Activated T-cell treated with anti-CD3 and anti-CD28 coated beads for 1 hour (primary cell): ENCODE measurements around the gene TEAD3.

Source experiments
- DNase-seq: peaks from one replicate; pipeline ENCODE4 v3.0.0-alpha.2; 2020; ENCODE audit warnings: low read depth

Gene TEAD3

DNA sequence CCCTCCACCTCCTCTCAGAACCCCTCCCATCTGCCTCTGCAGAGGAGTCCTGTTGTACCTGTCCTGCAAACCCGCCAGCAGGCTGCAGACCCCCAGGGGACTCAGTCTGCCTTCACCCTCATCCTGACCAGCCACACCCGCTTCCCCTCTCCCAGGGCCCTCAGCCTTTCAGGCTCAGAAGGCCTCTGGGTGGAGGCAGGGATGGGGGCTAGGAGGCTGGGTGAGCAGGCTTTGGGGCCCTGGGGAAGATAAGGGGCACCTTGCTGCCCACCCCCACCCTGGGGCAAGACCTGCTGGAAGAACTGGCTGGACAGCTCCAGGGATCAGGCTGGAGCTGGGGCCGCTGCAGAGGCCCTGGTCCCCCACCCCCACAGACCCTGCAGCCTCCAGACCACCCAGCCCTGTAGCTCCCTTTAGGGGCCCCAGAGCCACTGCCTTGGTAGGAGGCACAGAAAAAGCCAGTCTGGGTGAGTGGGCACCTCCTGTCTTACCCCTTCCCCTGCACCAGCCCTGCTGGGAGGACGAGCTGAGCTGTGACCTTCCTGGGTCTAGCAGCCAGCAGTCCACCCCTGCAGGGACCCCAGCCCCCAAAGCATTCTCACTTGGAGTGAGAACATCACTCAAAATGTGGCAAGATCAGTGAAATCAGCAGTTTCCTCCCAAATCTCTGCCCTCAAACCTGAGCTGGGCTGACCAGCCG, 5.2 kb downstream of the TEAD3 start:
- DNase-seq: no peak

DNA sequence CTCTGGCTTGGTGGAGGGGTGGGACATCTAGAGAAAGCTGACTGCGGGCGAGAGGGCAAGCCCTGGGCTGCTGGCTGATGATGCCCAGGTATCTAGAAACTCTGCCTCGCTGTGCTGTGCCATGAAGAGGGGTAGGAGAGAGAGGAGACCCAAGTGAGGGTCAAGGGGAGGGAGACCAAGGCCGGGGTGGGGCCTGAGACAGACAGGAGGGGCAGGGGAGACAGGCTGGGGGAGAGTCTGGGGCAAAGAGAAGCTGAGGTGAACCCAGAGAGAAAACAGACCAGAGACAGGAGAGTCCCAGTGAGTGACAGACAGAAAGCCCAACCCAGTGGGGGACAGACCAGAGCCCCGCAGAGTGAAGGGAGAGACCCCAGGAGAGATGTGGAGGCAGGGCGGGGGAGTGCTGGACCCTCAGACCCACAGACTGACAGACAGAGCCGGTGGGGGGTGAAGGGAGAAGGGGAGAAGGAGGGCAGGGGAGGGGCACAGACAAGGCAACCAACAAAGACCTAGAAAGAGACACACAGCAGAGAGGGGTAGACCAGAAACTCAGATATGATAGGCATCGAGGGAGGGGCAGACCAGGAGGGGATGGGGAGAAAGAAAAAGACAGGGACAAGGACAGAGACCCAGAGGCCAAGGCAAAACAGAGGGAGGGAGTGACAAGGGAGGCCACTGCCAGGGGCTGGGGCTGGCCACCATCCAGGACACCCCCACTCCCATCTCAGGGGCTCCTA, 5.9 kb downstream of the TEAD3 start:
- no peak for DNase-seq

DNA sequence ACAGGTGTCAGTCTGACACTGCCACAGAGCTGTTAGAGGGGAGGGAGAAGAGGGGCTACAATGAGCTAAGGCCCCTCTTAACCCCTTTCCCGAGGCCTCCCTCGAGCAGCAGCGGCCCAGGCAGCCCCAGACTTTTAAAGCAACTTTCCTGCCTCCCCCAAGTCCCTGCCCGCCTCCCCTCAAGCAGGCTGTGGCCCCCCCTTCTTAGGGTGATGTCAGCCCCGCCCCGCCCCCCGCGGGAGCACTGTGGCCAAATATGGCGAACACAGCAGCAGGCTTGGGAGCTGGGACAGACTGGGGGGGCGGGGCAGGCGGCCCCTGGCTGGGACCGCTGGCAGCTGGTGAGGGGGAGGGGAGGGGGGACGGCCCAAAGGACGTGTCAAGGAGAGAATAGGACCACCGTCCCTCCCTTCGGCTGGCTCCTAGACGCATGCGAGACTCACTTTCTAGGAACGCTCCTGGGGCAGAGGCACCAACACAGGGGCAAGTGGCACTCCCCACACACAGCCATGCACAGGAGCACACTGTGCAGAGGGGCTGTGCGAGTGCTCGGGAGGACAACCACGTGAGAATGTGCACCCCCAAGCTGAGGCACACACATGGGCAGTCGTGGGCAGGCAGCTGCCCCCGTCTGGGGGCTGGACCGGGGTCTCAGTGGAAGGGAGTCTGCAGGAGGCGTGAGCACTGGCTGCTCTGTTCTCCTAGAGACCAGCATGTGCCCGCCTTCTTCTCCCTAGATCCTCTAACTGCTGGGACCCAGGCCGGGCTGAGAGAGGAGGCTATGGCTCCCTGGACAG, 6.7 kb downstream of the TEAD3 start:
- DNase-seq: no peak

DNA sequence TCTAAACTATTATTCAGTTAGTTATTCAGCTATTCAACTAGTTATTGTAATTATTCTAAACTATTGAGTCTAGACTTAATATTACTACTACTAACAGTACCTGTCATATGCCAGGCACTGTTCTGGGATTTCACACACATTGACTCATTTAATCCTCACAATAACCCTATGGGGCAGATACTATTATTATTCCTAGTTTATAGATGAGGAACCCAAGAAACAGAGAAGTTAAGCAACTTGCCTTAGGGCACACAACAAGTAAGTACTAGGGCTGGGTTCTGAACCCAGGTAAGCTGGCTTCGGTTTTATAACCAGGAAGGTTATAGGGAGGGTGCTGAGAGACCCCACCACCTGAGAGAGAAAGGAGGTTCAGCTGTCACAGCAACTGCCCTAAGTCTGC, 7.8 kb downstream of the TEAD3 start:
- no peak for DNase-seq

DNA sequence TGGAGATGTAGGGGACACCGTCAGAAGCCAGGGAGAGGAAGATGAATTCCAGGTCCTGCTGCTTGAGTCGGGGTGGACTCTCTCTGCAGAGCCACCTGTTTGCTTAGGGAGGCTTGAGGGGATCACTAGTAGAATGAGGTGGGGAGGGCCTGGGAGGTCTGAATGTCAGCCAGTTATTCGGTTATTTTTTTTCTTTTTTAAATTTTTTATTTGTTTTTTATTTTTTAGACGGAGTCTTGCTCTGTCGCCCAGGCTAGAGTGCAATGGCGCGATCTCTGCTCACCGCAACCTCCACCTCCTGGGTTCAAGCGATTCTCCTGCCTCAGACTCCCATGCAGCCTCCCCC, 8.4 kb downstream of the TEAD3 start:
- no peak for DNase-seq

DNA sequence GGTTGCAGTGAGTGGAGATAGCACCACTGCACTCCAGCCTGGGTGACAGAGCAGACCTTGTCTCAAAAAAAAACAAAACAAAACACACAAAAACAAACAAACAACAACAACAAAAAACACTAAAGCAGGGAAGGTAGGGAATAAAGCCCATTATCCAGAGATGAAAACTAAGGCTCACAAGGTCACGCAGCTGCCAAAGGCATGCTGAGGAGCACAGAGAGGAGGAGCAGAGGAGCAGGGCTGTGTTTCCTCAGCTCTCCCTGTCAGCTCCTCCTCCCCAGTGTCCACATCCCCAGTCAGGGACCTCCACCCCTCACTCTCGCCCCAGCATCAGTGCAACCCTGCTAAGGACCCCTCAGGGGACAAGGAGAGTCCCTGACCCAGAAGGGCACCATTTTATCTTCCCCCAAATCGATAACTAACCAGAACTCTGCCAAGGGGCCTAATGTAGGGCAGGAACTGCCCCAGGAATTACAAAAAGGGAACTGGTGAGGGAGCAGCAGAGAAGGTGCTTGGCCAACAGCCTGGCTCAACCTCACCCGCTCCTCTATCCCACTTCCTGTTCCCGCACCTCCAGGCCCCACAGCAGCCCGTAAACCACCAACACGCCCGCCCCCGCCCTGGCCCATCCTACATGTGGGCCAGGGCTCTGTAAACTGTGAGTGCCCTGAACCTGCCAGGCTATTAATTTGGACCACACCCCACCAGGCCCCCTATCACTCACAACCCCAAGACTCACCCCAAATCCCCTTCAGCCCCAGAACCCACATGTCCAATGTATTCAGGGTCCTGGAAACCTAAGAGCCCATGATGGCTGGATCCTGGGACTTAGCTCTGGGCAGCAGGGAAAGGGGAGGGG, 9.0 kb downstream of the TEAD3 start:
- no peak for DNase-seq

DNA sequence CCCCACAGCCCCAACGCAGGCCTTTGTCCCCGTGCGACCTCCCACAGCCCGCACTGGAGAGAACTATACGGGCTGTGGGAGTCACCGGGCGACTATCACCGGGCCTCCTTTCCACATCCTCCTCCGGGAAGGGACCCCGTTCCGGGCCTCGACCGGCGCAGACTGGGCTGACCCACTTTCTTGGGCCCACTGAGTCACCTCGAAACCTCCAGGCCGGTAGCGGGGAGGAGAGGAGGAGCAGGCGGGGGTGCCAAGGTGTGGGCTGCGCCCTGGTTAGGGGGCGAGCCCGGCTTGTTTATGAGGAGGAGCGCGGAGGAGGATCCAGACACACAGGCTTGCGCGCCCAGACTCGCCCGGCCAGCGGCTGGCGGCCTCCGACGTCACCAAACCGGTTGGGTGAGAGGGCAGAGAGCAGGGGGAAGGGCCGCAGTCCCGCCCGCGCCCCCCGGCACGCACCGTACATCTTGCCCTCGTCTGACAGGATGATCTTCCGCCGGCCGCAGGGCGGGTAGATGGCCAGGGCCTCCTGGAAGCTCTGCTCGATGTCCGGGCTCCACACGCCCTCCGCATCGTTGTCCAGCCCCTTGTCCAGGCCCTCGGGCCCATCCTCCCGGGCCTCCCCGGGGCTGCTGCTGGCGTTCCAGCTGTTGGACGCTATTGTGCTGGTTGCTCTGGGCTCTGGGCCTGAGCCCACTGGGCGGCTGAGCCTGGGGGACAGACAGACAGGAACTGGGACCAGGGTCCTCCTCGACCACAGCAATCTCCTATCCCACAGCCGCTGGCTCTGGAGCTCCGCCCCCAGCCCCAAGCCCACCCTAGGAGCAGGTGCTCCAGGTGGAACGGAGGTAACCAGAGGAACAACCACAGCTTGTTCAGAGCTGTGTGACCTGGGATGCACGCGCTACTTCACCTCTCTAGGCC, 10.6 kb downstream of the TEAD3 start:
- DNase-seq: no peak

DNA sequence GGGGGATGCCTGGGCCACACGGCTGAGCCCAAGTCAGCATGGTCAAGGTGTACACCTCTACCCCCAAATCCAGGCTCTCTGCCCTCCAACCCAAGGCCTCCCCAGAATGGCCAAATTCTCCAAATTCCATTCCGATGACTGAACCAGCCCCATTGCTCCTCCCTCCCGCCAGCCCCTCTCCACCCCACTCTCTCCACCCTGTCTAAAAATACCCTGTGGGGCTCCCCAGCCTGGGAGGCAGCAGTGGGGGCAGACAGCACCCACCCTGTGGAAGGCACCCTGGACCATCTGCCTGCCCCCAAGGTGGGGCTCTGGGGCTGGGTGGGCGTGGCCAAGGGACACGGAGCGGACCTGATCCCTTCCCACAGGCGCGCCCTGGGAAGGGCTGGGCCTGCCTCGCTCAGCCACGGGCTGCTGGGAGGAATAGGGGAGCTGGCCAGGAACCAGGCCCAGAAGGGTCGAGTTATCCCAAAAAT, 11.4 kb downstream of the TEAD3 start:
- no peak for DNase-seq

DNA sequence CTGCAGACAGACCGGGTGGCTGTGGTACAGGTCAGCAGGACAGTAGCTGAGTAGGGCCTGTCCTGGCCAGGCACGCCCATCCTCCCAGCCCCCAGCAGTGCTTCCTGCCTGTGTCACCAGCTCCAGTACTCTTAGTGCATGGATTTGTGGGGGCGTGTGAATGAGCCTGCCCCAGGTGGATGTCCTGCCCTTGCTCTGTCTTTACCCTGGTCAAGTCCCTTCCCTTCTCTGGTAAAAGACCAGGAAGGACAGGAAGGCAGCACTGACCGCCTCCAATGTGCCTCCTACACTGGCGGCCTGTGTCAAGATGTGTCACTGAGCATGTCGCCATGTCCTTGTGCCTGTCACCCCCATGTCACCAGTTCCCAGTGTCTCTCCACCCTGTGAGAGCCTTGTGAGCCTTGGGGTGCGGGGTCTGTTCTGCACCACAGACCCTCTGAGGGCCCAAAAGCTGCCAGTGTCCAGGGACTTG, 11.9 kb downstream of the TEAD3 start:
- DNase-seq: no peak

DNA sequence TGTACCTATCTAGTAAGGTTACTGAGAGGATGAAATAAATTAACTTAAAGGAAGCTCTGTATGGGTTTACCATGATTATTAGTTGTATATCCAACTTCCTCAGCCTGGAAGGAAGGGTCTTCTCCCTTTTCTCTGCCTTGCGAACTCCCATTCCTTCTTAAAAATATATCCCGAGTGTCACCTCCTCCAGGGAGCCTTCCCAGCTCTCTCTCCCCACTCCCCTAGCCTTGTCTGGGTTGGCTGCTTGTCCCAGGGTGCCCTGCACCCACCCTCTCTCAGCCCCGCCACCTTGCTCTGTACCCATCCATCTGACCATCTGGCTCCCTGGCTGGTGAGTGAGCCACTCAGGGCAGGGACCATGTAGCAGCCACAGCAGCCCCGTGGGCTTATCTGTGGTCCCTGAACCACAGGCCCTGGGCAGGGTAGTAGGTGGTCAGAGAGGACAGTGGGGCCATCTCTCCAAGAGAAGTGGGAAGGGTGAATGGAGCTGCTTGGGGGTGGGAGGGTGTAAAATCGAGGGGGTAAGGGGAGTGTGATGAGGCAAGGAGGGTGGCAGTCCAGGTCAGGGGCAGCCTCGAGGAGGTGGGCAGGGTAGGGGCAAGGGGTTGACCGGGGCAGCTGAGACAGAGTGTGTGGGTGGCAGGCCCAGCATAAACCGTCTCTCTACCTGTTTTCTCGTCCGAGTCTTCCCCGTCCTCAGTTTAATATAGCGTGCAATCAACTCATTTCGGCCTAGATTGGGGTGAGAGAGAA, 12.8 kb downstream of the TEAD3 start:
- no peak for DNase-seq

DNA sequence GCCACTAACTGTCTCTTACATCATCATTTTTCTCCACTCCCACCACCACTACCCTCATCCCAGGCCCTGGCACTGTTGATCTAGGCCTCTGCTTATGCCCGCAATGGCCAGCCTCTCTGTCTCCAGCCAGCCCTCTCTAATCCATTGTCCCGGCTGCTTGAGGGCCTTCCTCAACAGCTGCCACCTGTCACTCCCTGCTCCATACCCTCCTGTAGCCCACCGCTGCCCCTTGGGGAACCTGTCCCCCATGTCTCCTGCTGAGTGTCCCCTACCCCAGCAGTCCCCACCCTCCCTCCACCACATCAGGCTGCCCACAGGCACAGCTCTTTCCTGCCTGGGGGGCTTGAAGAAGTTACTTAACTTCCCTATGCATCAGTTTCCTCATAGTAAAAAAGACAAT, 13.4 kb downstream of the TEAD3 start:
- DNase-seq: no peak

DNA sequence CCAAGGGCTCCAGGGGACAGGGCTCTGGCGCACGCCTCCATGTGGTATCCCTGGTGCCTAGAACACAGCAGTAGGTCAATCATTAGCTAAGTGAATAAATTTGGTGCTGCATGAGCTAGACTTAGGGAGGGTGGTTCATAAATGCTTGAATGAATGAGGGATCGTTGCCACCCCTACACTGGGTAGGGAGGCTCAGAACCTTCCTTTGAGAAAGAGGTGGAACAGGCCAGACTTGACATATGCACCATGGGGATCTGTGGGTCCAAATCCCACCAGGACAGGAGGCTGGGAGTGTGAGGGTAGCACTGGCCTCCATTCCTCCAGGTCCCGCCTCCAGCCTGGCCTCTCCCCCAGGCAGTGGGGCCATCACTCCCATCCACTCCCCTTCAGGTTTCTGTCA, 13.8 kb downstream of the TEAD3 start:
- no peak for DNase-seq

DNA sequence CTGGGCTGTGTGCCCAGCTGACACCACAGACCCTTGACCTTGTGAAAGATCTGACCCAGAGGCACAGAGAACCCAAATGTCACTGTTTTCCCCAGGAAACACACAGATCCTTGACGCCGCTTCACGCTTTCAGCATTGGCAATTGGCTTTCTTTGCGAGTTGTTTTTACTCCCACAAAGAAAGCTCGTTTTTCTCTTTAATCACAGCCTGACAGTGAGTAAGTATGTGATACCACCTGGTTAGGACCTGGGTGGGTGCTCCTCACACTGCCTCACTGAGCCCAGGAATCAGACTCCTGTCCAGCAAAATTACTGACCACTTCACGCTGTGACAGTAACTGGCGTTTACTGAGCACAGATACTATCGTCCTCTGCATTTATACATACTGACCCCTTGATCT, 15.7 kb downstream of the TEAD3 start:
- no peak for DNase-seq

DNA sequence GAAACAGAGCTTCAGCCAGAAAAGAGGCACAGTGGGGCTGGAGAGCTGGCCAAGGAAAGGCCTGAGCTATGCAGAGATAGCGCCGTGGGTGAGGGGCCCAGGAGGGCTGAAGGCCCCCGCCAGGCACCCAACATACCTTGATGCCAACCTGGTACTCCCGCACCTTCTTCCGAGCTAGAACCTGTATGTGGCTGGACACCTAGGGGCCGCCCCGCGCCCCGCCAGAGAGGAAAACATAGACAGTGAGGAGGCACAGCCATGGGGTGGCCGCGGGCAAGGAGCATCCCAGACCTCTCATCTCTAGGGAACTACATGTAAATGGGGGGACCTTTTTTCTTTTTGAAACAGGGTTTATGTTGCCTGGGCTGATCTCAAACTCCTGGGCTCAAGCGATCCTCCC, 16.7 kb downstream of the TEAD3 start:
- no peak for DNase-seq

DNA sequence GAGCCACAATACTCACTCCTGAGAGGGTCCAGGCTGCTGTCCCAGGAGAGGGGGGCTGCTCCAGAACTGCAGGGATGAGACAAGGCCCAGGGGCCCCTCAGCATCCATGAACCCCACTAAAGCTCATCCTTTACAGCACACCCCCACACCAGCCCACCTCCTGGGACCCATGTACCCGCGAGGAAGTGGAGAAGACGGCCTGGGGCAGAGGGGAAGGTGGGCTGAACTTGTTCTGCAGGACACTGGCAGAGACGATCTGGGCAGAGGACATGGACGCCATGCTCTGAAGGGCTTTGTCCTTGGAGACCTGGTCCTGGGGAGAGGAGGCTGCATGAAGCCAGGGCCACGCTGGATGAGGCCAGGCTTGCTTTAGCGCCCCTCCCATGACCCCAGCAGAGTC, 18.6 kb downstream of the TEAD3 start:
- DNase-seq: no peak

DNA sequence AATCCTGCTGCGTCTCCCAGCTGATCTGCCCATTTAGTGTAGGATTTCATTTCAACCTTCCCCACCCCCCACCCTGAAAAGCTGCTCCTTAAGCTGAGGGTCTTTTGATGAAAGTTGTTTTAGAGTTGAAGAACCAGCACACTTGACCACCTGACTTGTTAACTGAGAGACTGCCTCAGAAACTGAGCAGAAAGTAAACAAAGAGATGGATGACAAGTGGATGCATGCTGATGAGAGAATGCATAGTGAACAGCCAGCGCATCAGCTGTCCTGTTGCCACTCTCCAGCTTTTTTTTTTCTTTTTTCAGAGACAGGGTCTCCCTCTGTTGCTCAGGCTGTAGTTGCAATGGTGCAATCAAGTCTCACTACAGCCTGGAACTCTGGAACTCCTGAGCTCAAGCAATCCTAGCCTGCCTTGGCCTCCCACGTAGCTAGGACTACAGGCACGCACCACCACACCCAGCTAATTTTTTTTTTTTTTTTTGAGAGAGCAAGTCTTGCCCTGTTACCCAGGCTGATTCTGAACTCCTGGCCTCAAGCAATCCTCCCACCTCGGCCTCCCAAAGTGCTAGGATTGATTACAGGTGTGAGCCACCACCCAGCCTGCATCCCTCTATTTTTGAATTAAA, 19.2 kb downstream of the TEAD3 start:
- no peak for DNase-seq

DNA sequence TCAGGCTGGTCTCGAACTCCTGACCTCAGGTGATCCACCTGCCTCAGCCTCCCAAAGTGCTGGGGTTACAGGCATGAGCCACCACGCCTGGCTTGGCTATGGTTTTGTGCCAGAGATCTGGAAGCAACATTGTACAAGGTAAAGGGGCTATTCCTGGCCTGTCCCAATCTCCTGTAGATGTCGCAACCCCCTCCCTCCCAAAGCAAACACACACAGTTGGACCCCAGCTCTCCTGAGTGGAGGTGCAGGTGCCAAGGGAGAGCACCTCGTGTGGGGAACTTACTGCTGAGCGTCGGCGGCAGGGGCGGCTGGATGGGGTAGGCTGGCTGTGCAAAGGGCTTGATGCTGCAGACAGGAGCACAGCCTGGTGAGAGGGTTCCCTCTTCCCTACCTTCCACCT, 19.9 kb downstream of the TEAD3 start:
- DNase-seq: no peak

DNA sequence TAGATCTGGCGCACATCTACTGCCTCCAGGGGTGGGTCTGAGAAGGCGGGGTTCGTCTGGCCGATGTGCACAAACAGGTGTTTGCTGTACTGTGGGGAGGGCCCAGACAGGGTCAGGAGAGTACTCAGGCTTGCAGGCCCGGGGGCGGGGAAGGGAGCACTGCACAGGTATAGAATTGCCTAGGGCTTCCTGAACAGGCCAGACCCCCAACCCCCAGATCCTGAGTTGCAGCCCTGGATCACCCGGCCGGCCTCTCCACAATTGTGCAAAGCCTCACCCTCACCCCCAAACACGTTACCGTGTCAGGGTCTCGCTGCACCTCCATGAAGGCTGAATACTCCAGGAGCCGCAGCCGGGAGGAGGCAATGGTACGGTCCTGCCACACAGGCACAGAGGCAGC, 20.9 kb downstream of the TEAD3 start:
- no peak for DNase-seq

DNA sequence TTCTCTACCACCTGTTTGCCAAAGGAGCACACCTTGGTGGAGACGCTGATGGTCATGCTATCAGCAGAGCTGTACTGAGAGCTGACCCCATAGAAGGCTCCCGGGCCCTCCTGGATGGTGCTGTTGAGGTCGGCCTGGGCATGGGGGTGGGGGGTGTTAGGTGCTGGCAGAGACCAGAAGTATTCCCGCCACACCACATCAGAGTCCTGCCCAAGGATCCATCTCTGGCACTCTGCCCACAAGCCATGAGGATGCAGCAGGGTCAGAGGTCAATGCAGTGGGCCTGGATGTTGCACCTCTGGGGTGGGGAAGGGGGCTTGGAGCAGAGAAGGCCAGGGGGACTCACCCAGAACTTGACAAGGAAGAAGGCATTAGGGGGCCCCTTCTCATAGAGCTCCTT, 21.3 kb downstream of the TEAD3 start:
- no peak for DNase-seq
